GM12891 (cell line): ENCODE data around the gene ROBO1.

ENCODE experiments used
- PAX5 ChIP-seq: IDR thresholded peaks from 2 replicates; pipeline ENCODE4 v1.6.1; 2011; ENCODE audit warnings: low read length, moderate library complexity, mild to moderate bottlenecking; ENCODE audit not compliant: insufficient read depth, severe bottlenecking
- POLR2A ChIP-seq: IDR thresholded peaks from 2 replicates; pipeline ENCODE4 v1.6.1; 2011; ENCODE audit warnings: low read depth, low read length, control low read depth
- POLR2AphosphoS5 ChIP-seq: IDR thresholded peaks from 2 replicates; pipeline ENCODE4 v1.6.1; 2011; ENCODE audit warnings: low read depth, low read length, control low read depth
- POU2F2 ChIP-seq: IDR thresholded peaks from 2 replicates; pipeline ENCODE4 v1.6.1; 2011; ENCODE audit warnings: low read depth, mild to moderate bottlenecking, control low read depth, low read length, moderate library complexity
- SPI1 ChIP-seq: IDR thresholded peaks from 2 replicates; pipeline ENCODE4 v1.6.1; 2011; ENCODE audit warnings: low read depth, low read length, control low read depth
- TAF1 ChIP-seq: IDR thresholded peaks from 2 replicates; pipeline ENCODE4 v1.6.1; 2011; ENCODE audit warnings: low read depth, low read length, control low read depth

- no peak for TF ChIP-seq POLR2AphosphoS5
- no peak for TF ChIP-seq POLR2A
- no peak for TF ChIP-seq TAF1
- no peak for TF ChIP-seq SPI1
- TF ChIP-seq PAX5, result no peak
- TF ChIP-seq POU2F2, result no peak
These were observed 1123.0 kb downstream of the ROBO1 start for GRCh38 chr3:78644847-78645246.
